GM18870 (cell line): Measurements from ENCODE around the gene PEX10.

Experiments used
- ATAC-seq: cut with Tn5 transposase; IDR thresholded peaks from one replicate; pipeline ENCODE4 v1.9.1; 2021; ENCODE audit warnings: moderate library complexity; ENCODE audit not compliant: unreplicated experiment

The PEX10 gene

DNA sequence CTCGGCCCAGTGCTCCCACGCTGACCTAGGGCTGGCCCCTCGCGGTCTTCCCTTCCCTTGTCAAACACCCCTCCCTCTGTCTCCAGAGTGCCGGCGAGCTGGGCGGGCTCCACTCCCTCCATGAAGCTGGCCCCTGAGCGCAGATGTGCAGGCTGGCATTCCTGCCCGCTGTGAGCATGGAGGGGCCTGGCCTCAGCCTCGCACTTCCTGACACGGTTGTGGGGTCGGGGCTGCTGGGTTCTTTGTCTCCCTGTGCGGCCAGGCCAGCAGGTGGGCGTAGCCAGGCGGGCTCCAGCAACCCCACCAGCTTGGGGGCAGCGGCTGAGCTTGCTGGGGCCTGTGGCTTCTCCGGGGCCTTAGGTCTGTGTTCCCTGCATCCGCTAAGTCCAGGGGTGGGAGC is 14.2 kb upstream of the PEX10 start:
- ATAC-seq, result no peak

GRCh38 chr1:2425892-2426291 is 13.5 kb upstream of the PEX10 start:
- ATAC-seq, result no peak

DNA sequence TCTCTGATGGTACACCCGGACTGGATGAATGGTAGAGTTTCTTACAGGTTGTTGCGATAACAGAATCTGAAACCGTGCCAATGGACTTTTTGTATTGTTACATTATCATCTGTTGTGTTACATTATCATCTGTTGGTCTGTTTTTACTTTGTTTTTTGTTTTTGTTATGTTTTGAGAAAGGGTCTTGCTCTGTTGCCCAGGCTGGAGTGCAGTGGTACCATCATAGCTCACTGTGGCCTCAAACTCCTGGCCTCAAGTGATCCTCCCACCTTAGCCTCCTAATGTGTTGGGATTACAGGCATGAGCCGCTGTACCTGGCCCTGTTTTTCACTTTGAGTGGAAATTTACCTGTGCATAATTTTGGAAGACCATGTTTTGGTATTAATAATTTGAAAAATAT is 10.2 kb upstream of the PEX10 start:
- ATAC-seq, result no peak

DNA sequence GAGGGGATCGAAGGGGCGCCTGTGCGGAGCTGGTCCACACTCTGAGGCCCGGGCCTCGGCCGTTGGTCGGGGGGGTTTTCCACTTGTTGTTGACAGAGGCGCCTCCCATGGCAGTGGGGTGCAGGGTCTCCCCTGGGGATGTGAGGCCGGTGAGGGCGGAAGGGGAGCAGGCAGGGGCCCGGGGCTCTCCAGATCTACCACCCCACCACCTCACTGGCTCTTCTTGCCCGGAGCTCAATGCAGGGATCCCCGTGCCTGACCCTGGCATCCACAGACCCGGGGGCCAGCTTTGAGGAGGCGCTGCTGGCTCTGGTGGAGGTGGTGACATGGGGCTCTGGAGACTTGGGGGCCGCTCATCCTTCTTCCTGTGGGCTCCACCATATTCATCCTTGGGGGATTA is 7.1 kb upstream of the PEX10 start:
- no peak for ATAC-seq

GRCh38 chr1:2418791-2419320 is 6.5 kb upstream of the PEX10 start:
- no peak for ATAC-seq

GRCh38 chr1:2417833-2418225 is 5.5 kb upstream of the PEX10 start:
- ATAC-seq, result no peak

- no peak for ATAC-seq
These were observed 4.9 kb upstream of the PEX10 start for GRCh38 chr1:2417083-2417832.

DNA sequence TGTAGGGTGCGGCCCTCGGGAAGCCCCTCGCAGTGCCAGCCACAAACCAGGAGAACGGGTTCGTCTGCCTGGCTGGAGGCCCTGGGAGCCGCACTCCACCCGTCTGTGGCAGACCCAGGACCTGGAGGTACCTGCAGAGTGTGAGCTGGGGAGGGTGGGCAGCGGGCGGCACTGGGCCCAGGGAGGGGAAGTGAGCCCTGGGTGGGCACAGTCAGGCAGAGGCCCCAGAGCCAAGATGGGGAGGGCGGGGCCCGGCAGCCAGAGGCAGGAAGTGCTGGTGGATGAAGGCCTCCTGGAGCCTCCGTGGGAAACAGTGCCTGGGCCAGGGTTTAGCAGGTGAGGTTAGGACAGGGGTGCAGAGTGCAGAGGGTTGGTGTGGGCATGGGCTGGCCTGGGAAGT is 4.0 kb upstream of the PEX10 start:
- ATAC-seq, result no peak

DNA sequence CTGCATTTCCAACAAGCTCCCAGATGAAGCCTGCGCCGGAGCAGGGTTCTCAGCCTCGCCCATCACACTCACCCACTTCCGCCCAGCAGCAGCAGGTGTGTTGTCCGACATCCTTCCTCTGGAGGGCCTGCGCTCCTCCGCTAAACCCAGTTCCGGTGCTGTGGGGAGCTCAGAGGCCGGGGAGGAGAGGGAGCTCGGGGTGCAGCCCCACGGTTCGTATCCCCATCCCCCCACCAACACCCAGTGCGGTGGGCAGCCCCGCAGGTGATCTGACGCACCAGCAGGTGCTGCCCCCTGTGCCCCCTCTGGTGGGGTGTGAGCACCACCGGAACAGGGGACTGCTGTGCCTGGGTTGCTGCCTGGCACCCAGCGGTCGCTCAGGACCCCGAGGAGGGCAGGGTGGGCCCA is 3.4 kb upstream of the PEX10 start:
- ATAC-seq, result no peak

GRCh38 chr1:2415337-2415736 is 3.0 kb upstream of the PEX10 start:
- no peak for ATAC-seq

DNA sequence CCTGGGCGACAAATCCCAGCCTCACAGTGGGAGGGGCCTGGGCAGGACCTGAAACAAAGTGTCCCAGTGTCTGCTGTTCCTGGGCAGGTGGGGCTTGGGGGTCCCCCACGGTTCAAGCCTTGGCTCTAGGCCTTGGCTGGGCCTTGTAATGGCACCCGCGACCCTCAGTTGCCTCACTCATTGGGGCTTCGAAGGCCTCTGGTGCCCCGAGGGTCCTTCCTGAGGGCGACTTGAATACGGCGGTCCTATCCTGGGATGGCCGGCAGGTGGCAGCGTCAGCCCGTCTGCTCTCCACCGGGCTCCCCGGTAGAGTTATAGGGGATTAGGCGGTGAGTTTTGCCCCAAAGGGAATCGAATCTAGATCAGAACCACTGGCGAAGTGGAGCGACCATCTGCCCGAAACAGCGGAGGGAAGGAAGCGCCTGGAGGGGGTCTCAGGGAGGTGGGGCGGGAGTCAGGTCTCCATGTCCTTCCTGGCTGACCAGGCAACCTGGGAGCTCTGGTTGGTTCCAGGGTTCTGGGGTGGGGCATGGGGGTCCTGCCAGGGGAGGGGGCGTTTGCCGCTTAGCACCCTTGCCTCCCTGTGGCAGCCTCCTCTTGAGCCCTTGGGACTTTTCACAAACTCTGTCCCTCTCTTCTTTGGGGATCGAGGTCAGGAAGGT is 2.1 kb upstream of the PEX10 start:
- ATAC-seq, result no peak

- no peak for ATAC-seq
These were observed 1.3 kb upstream of the PEX10 start for GRCh38 chr1:2413495-2414296.

- peak; percentile 16 for ATAC-seq
These were observed 570 bp upstream of the PEX10 start for GRCh38 chr1:2412773-2413494.

GRCh38 chr1:2411801-2412394 is 466 bp downstream of the PEX10 start:
- peak; percentile 9 for ATAC-seq

DNA sequence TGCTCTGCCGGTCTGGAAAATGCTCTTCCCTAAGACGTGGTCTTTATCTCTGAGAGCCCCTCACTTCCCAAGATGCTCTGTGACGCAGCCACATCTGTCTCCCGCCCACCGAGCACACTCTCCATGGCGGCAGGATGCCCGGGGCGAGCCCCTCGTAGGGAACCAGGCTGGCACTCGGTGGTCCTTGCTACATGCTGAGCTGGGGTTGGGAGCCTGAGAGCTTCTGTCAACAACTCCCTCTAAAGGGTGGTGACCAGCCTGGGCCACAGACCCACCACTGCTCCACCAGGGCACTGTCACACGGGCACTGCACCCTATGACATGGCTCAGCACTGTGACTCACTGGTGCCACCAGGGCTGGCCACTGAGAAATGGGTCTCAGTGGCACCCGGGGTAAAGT is 2.6 kb downstream of the PEX10 start:
- no peak for ATAC-seq

GRCh38 chr1:2408859-2409276 is 3.5 kb downstream of the PEX10 start:
- no peak for ATAC-seq

DNA sequence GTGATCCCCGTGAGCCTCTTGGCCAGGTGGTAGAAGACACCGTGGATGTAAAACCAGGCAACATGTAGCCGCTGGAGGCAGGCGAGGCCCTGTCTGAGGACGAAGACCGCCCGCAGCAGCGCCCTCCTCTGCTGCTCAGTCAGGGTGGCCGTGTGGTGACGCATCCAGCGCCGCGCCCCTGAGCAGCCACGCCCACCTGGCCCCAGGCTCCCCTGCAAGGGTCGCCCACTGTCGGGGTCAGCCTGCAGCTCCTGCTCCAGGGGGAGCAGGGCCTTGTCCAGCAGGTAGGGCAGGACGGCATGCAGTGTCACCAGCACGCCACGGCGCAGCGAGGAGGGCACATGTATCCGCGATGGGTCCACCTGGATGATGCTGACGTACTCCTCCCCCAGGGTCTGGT is 3.9 kb downstream of the PEX10 start:
- no peak for ATAC-seq

DNA sequence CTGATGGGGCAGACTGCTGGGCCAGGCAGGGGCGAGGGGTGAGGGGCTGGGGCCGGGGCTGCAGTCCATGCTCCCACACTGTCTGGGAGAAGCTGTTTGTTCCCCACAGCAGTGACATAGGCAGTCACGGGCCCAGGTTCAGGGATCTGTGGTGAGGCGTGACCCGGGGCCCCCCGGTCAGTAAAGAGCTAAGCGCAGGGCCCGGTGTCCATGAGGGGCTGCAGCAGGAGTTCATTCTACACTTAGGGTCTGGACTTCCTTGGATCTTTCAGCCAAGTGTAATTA is 4.4 kb downstream of the PEX10 start:
- no peak for ATAC-seq

- ATAC-seq, result no peak
These were observed 5.0 kb downstream of the PEX10 start for GRCh38 chr1:2407166-2407990.

DNA sequence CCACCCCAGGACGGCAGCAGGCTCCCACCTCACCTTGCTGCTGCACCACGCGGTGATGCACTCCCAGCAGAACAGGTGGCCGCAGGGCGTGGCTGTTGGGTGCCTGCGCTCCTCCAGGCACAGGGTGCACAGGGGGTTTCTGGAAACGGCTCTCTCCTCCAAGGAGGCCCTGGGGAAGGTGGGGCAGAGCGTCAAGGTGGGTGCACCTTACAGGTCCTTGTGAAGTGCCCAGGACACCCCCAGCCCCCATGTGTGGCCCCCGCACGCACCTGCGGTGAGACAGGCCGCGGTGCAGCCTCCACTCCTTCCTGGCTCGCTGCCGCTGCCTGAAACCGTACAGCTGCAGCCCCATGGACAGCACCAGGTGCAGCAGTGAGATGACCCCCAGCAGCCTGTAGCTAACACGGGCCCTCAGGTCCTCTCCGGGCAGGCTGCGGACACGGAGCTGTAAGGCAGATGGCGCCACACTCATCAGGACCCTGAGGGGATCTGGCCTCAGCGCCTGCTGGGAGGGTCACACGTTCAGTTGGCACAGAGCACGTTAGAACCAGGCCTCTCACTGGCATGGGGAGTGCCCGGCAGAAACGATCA is 5.8 kb downstream of the PEX10 start:
- no peak for ATAC-seq
